HepG2 (cell line): ENCODE data around the gene KCNJ4.

Experiments
- MEIS1 ChIP-seq: sonication (generic); formaldehyde crosslinking; IDR thresholded peaks from 2 replicates; pipeline ENCODE4 v1.9.0; 2021; ENCODE audit warnings: mild to moderate bottlenecking, missing genetic modification reagents, moderate library complexity, borderline replicate concordance
- NFIC ChIP-seq: IDR thresholded peaks from 2 replicates; pipeline ENCODE4 v1.6.1; 2012; ENCODE audit warnings: mild to moderate bottlenecking, low read length, inconsistent platforms
- POLR2A ChIP-seq, 2 experiments: IDR thresholded peaks; 2 replicates each; pipeline ENCODE4 v1.6.1; 2011; ENCODE audit warnings: low read depth in 2 of 2, low read length in 2 of 2, mild to moderate bottlenecking in 1 of 2, moderate library complexity in 1 of 2; ENCODE audit not compliant: insufficient read depth in 1 of 2
- ZBTB1 ChIP-seq: sonication (generic); formaldehyde crosslinking; IDR thresholded peaks from 2 replicates; pipeline ENCODE4 v1.4.0; 2020; ENCODE audit warnings: missing genetic modification reagents, borderline replicate concordance

DNA sequence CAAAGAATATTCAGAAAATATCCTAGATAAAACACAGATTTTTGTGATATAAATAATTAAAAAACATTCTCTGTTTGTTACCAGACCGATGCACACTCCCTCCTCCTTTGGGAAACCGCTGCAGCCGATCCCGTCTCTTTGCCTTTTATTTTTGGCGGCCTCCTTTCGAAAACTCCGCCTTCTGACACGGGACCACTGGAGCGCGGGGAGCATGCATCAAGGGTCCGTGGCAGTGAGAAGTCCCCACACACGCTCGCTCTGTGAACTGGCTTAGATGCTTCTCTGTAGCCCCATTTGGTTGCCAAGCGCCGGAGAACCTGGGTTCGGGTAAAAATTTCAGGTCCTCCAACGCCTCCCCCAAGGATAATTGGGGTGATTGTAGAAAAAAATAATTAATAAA, 34.1 kb upstream of the KCNJ4 start:
- TF ChIP-seq POLR2A (IDR thresholded peaks at IDR 0.05; ENCODE audit: insufficient read depth in 1 of 2, low read depth in 2 of 2, low read length in 2 of 2) (no peak; a peak in 1 of 4 replicates), NFIC (no peak), MEIS1 (no peak), ZBTB1 (no peak)
